AG09309 (cell line): Measurements from ENCODE around the gene XRCC1.

Experiments
- DNase-seq: peaks from one replicate; pipeline ENCODE4 v3.0.0-alpha.2; 2010; ENCODE audit warnings: low read depth
- H3K4me3 ChIP-seq: 2 replicates; pipeline ENCODE4 v1.5.1; 2011; ENCODE audit warnings: mild to moderate bottlenecking, low read depth, low read length, moderate library complexity; ENCODE audit not compliant: control insufficient read depth
- CTCF ChIP-seq: IDR thresholded peaks from 2 replicates; pipeline ENCODE4 v1.5.1; 2011; ENCODE audit warnings: mild to moderate bottlenecking, low read depth, low read length, inconsistent platforms; ENCODE audit not compliant: insufficient read depth, control insufficient read depth; ENCODE audit errors: missing control alignments

XRCC1 gene

GRCh38 chr19:43498233-43498842 is 77.0 kb downstream of the XRCC1 start:
- DNase-seq: no peak
- no peak for TF ChIP-seq CTCF
- no peak overlapping the region for H3K4me3 ChIP-seq

- TF ChIP-seq CTCF: no peak
- H3K4me3 ChIP-seq: no peak overlapping the region
- no peak for DNase-seq
These were observed 78.4 kb downstream of the XRCC1 start for GRCh38 chr19:43496960-43497359.

GRCh38 chr19:43495082-43495481 is 80.2 kb downstream of the XRCC1 start:
- TF ChIP-seq CTCF: no peak
- no peak for DNase-seq
- no peak overlapping the region for H3K4me3 ChIP-seq
